Left ventricle myocardium superior (tissue), 1 donor: ENCODE measurements around the gene PLEKHA7. TPM values are rescaled to one million over a fixed set of nuclear protein-coding genes. Genes with fewer than 3 reads are reported as not detected.

Source experiments
- ATAC-seq: fragments of 200-7000 bp; cut with Tn5 transposase; one replicate; pipeline ENCODE4 v1.9.1; 2020; ENCODE audit warnings: mild to moderate bottlenecking, moderate library complexity
- DNase-seq: peaks from one replicate; pipeline ENCODE4 v3.0.0-alpha.2; 2020
- intact Hi-C: fragments of 100-400 bp; cut with micrococcal nuclease; formaldehyde crosslinking; loops from one replicate; pipeline ENCODE4 v1.11.0; 2022
- total RNA-seq: library from RNA; stranded (reverse); fragmentation: NEBNext Ultra II Directional; extraction: Animal tissue kit (Norgen Biotek cat#: 25700); gene quantifications from one replicate; pipeline ENCODE4 v1.2.1, GENCODE V29; 2021
- donor health status: DM: no; HTN: yes; CAD: no; lungs with severe emphysema.

PLEKHA7 gene
- total RNA-seq, 1 donor from 2014 or later: 19.2 TPM

DNA sequence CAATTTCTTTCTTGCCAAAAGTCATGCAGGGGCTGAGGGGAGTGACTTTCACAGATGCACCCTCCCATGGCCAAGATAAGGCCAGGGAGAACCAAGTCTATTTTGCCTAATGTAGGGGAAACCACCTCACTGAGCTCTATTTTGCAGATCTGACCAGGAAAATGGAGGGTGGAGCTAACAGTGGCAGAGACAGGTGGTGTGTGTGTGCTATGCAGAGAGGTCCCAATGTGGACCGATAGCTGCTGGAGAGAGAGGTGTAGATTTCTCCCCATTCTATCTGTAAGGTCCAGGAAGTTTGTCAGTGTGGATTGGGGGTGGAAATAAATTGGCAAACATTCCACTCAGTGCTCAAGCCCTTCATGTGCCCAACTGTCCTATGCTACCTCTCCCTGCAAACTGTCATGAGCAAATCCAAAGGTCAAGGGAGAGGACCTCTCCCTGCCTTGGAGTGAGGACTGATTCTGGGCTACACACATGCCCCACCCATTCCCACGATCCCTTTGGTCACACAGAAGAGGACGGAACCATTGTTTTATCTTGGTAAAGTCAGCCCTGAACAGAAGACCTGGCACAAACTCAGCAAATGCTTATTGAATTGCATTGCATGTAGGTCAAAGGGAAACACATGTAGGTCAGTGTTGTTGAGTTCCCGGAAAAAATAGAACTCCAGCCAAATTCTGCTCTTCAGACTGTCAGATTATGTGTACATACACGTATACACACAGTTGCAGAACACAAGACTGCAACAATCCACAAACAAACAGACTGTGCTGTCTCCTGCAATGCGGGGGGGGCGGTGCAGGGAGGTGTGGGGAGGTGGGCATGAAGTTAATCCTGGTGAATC, 209.9 kb downstream of the PLEKHA7 start:
- intact Hi-C loops: no loop called here
- peak; percentile 75 for ATAC-seq
- DNase-seq: no peak

DNA sequence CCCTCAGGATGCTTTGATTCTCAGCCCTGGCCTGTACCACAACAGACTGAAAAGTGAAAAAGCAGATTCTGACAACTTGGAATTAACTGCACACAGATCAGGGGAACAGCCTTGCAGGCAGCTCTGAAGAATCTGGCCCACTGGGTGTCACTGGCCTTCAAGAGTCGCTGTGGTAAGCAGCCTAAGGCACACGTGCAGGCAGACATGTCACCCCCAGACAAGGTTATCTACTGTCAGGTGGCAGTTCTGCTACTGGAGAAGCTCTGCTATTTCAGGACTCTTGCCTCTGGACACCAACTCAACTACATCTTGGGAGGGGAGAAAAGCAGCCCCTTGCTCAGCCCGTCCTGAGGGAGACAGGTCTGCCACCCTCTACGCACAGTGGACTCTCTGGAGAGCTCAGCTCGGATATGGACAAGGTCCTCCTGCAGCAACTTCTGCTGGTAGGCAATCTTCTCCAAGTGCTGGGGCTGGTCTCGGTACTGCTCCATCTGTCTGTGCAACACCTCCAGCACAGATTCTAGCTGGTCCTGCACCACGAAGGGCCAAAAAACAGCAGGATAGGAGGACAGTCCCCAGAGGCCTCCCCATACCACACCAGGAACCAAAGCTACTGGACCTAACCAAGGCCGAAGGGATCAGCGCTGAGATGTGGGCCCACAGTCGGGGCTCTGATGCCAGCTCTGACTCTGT, 212.8 kb downstream of the PLEKHA7 start:
- peak; percentile 71 for ATAC-seq
- DNase-seq: no peak
- intact Hi-C loops: no loop called here

DNA sequence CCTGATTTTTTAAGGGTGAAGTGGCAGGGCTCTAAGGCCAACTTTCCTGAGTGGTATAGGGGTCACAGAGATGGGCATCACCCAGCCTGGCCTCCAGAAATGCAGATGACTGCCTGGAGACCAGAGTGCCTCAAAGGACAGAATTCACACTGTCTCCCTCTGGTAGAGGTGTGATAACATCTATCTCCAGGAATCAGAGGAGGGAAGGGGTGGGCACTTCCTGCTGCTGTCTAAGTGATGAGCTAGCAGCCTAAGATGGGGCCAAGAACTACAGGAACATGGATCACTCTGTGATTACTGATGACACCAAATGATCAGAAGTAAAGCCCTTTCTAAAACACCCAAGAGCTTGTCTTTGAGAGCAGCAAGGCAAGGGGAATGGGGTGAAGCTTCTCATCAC, 213.8 kb downstream of the PLEKHA7 start:
- DNase-seq (no peak), ATAC-seq (no peak)
- intact Hi-C loops: no loop called here

DNA sequence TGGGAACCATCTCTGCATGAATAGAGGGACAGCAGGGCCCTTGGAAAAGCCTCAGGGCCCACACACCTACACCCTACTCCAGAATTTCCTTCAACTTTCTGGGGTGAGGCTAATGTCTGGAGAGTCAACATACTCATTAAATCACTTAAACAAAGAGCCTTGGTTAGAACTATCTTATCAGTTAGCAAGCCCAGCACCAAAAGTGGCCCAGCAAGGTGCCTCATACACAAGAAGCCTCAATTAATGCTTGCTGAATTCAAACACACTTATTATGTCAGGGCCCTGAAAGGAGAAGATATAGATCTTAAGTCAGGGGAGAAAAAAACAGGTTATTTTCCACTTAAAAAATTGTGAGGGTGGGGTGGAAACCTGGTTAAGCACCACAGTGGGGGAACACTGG, 214.3 kb downstream of the PLEKHA7 start:
- no peak for DNase-seq

DNA sequence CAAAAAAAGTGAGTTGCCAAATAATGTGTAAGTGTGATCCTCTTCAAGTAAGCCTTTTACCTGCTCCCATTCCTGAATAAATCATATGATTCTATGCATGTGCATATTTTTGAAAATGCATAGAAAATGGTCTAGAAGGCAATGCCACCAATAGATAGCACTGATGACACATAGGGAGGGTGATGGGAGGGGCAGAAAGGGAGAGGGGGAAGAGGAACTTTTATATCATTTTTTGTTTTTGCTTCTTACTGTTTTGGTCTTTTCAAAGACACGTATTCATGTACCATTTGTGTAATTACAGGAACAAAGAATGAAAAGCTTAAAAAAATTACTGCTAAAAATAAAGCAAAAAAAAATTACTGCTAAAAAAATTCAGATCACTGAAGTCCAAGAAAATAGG, 215.0 kb downstream of the PLEKHA7 start:
- intact Hi-C loops: no loop called here
- no peak for ATAC-seq
- DNase-seq: no peak

More for the DNA sequence above, 214.3 kb downstream of the PLEKHA7 start:
- intact Hi-C loops: no loop called here
- no peak for ATAC-seq

DNA sequence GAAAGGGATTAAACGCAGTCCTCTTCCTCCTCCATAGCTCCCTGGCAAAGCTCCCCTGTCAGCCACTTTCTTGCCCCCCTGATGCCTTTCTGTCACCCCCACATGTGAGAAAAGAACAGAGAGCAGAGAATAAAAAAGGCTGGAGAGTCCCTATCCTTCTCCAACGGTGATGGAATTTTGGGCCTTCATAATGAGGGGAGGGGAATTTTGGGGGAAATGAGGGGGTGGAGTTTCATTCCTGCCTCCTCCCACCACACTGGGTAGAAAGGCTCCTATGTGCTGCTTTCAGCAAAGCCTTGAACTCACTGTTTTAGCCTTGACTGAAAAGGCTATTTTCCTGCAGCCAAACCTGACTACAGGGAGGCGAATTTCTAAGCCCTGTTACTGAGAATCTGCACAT, 216.4 kb downstream of the PLEKHA7 start:
- ATAC-seq: no peak
- no peak for DNase-seq
- intact Hi-C loops: no loop called here

DNA sequence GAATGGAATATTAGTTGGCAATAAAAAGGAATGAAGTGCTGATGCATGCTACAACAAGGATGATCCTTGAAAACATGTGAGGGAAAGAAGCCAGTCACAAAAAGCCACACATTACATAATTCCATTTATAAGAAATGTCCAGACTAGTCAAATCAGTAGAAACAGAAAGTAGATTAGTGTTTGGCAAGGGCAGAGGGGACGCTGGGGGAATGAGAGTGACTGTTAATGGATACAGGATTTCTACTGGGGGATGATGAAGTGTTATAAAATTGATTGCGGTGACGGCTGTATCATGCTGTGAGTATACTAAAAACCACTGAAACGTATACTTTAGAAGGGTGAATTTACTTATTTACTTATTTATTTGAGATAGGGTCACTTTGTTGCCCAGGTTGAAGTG, 217.9 kb downstream of the PLEKHA7 start:
- intact Hi-C loops: no loop called here
- ATAC-seq (no peak), DNase-seq (no peak)

DNA sequence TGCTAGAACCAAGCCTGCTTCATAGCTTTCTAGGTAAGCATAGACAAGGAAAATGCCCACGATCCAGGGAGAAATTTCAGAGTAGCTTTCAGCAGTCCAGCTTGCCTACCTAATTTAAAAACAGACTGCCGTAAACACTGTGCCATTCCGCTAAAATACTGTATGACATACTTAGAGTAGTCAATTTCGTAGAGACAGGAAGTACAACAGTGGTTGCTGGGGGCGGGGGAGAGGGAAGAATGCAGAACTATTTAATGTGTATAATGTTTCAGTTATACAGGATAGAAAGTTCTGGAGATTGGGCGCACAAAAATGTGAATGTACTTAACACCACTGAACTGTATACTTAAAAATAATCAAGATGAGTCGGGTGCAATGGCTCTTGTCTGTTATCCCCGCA, 219.1 kb downstream of the PLEKHA7 start:
- intact Hi-C loops: no loop called here
- no peak for DNase-seq
- peak; percentile 18 for ATAC-seq

DNA sequence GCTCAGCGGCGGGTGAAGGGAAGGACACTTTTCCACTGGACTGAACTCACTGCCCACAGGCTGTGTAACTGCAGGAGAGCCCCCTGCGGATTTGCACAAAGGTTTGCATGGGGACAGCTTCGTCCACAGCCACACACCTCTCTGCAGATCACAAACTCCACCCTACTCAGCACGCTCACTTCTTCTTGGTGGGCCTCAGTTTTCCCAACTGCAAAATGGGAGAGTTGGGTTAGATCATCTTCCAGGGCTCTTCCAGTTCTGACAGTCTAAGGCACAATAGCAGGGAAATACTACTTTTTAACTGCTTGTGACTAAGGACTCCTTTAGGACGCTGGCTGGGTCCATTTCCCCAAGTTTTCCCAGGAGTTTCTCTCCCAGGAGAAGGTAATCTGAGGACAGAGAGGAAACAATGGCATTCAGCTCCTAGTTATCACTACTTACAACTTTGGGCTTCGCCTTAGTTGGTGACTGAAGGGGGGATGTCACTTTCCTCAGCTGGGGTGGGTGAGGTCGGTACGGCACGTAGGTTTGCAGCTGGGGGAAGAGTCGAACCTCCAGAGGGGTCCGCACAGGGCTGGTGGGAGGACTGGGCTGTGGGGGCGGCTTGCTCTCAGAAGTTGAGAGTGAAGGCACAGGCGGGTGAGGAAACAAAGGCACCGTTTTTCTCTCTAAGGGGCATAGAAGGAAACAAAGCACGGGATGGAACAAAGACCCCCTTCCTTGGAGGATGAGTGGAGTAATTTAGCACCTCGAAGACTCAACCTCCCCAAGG, 220.0 kb downstream of the PLEKHA7 start:
- ATAC-seq (no peak), DNase-seq (no peak)
- intact Hi-C loops: no loop called here

DNA sequence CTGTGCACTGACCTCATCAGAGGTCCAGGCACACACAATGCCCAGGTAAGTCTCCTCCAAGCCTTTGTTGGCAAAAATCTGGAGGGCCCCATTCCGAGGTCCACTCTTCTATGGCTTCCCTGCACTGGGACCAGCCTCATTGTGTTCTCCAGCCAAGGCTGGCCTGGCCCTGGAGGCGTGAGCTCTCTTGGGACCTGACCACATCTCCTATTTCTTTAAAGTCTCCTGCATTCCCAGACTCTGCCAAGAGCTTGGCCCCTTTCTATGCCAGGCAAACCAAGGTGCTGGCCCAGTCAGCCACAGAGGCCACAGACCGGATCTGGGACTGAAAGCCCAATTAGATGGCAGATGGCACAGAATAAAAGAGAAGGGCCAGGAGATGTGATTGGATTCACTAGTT, 220.7 kb downstream of the PLEKHA7 start:
- no peak for ATAC-seq
- intact Hi-C loops: no loop called here
- DNase-seq: no peak

DNA sequence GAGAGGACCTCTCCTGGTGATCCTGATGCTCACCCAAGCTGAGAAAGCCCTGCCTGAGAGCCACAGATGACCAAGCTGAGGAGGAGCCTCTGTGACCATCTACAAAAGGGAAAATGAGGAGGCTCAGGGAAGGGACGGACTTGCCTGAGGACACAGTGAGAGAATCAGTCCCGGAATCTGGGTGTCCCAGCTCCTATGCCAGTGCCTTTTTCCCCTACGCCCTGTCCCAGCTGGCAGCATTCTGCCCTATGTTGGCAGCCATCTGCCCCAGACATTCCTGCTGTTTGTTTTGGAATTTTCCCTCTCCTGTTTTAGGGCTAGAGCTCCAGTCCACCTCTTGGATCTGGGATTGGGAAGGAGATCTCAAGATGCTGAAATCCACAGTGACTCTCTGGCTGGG, 221.2 kb downstream of the PLEKHA7 start:
- DNase-seq (no peak), ATAC-seq (no peak)
- intact Hi-C loops: no loop called here

DNA sequence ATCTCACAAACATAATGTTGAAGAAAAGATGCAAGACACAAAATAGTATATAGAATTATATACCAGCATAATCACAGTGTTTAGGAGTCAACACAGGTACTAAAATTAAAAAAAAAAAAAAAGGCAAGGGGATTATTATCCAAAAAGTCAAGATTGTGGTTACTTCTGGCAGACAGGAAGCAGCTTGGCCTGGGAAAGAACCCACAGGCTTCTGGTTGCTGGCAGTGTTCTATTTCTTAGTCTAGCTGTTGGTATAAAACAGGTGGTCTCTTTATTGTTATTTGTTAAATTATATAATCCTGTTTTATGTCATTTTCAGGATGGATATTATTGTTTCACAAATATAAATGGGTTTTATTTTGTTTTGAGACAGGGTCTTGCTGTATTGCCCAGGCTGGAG, 221.8 kb downstream of the PLEKHA7 start:
- intact Hi-C loops: no loop called here
- ATAC-seq (no peak), DNase-seq (no peak)

DNA sequence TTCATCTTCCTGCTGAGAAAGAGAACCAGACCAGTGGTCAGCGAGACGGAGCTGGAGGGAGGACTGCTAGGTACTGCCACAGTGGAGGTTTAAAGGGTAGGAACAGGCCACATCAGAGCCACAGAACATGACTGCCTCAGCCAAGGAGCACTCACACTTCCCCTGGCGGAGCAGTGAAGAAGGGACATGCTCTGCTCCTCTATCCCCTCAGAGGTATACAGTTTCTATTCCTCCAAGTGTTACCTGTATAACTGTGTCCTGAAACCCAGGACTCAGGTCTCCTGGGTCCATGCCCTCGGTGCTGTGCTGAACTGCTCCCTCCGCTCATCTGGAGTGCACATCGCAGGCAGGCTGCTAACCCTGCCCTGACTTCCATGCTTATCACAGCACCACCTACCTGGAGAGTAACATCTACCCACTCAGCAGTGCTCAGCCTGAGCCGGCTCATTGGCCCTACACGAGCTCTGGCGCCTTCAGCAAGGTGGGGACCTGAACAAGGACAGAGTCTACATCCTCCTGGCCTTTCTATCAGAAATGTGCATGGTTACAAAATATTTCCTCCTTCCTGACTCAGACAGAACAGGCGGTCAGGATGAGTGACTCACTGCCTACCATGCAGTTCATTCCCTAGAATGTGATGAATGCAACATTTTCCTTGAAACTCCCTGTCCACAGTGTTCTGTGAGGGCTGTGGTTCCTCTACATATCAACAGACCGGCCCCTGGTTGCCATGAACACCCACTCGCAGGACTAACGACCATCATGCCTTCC, 222.8 kb downstream of the PLEKHA7 start:
- ATAC-seq (peak; percentile 55), DNase-seq (no peak)
- intact Hi-C loops: no loop called here

DNA sequence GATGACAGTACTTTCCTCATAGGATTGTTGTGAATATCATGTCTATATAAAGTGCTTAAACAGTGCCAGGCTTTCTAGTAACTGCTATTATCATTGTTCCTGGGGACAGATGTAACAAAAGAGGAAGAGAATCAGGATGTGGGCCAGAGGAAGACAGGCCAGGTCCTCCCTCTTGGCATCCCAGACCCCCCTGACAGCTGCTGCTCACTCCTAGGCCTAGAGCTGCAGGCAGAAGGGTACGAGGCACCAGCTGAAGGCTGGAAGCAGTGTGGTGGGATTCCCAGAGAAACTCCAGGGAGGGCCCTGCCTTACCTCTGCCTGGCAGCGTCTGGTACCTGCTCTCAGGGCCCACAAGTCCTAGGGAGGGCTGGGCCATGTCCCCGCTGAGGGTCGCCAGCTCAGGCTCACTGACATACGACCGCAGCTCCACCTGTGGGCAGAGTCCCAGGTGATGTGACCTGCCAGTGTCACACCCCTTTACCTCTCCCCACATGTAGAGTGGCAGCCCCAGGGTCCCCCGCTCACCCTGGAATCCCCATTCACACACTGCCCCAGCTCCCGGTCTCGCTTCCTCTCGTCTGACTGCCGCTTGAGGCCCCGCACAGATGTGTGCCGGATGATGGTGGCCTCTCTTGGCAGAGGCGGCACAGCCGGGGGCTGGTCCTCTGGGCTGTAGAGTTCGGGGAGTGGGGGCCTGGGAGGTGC, 223.6 kb downstream of the PLEKHA7 start:
- intact Hi-C loops: no loop called here
- DNase-seq: no peak
- no peak for ATAC-seq

DNA sequence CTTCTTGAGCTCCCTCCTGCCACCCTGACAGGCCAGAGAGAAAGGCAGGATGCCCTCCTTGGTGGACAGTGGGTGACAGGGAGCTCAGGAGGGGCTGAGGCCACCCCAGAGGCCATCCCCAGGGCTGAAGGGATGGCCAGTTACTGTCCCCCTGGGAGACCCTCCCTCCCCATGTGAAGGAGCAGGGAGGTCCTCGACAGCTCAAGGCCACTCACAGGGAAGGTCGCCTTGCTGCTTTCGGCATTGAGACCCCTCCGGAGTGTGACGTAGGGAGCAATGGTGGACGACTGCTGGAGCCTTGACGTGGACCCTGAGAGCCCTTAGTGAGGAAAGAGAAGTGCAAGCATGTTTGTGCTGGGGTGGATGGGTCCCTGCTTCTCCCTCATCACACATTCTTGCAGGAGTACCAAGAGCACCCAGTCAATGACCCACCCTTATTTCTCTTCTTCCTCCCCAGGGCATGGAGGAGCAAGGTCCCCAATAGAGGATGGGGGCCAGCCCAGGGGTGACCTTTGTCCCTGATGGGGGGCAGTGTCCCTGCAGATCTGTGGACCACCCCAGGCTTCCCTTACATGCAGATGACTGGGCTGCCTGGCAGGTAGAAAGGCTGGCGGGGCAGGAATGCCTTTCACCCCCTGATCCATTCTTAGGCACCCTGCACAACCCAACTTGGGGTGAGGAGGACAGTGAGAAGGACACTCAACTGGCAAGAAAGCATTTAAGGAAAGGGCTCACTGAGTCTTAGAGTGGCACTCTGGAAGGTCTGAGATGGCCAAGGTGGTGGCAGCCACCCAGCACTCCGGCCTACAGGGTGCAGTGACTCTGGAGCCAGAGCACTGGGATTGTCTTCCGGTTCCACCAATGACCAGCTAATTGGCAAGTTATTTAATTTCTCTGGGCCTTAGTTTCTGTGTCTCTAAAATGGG, 224.4 kb downstream of the PLEKHA7 start:
- no peak for DNase-seq
- intact Hi-C loops: loop anchor here (5.0 kb wide), 1 partner anchor 272 kb away; no protein-coding TSS in a partner anchor
- ATAC-seq: no peak

DNA sequence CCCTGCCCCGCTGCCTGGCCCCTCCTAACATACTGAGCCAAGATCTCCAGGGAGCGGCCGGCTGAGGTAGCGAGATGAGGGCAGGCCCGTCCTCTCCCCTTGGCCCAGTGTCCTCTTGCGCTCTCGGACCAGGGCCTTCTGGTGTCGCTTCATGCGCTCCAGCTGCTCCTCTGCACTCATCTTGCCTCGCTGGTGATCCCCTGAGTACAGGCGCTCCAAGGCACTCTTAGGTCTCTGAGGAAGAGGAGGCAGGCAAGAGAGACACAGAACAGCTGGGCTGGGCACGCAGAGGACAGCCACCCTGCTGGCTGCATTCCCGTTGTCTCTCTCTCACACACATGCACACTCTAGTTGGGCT, 225.2 kb downstream of the PLEKHA7 start:
- DNase-seq (no peak), ATAC-seq (peak; percentile 28)
- intact Hi-C loops: loop anchor here (5.0 kb wide), 1 partner anchor 273 kb away; no protein-coding TSS in a partner anchor
